GM19043 (cell line): ENCODE data around the gene PHF2.

Experiments
- ATAC-seq: cut with Tn5 transposase; IDR thresholded peaks from one replicate; pipeline ENCODE4 v1.9.1; 2021; ENCODE audit warnings: low read depth; ENCODE audit not compliant: unreplicated experiment

Gene PHF2

DNA sequence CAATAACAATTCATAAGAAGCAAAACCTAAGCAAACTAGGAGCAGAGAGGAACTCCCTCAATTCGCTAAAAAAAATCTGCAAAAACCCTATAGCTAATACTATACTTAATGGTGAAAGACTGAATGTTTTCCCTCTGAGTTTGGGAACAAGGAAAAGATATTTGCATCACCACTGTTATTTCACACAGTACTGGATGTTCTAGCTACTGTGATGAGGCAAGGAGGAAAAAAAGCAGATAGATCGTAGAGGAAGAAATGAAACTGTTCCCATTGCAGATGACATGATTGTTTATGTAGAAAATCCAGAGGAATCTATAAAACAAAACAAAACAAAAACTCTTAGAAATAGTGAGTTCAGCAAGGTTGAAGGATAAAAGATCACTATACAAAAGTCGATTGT, 116.7 kb downstream of the PHF2 start:
- no peak for ATAC-seq

DNA sequence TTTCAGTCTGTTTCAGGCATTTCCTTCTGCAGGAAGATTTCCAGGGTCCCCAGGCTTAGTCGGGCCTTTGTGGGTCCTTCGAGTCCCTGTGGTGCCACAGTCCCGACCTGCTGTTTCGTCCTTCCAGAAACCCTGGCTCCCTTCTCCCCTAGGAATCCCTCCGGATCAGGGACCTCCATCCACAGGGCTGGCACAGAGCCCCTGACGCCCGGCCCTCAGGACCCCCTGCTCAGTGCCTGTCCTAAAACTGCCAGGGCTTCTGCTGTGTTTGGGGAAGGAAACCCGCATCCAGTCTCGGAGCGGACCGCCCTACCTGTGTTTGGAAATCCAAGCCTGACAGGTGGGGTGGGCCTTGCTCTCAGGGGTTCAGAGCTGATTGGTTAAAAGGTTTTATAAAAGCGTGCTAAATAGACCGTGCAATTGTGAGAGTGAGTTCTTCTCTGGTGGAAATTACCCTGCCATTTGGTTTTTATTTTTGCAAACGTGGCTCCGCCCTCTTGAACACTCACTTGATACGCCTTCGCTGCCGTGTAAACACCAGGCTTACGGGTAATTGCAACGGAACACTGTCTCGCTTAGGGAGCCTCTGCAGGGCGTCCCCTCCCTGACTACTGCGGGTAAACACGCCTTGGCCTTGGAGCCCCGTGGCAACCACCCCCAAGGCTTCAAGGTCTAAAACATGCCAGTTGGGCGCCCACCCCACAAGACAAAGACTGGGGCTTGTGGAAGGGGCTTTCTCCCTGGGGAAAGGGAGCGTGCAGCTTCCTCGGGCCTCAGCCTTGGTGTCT, 121.2 kb downstream of the PHF2 start:
- no peak for ATAC-seq

DNA sequence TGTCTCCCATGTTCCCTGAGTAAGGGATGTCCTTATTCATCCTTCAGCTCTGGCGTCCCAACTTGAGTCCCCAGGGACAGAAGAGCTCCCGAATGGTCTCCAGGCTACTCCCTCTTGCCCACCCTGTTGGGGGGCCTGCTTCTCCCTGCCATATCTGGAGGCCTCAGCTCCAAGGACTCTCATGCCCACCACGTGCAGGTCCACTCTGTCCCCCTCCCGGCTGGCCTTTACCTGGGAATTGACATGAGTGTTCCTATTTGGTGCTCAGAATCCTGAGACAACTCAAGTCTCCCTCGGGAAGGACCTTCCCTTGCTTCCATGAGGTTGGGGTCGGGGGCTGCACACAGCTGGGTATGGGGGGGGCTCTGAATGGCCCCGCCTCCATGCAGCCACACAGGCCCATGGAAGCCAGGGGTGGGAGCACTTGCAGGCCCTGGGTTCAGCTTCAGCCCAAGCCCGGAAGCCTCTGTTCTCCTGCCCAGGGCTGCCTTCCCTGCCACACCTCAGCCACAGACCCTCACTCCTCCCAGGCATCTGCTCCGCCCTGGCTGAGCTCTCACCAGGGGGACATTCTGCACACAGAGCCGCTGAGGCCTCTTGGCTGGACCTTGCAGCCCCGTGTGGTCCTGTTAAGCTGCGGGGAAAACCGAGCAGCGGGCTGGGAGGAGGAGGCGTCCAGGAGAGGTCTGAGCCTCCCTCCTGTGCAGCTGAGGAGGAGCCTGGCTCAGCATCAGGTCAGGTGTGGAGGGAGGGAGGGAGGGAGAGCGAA, 121.9 kb downstream of the PHF2 start:
- ATAC-seq = no peak

DNA sequence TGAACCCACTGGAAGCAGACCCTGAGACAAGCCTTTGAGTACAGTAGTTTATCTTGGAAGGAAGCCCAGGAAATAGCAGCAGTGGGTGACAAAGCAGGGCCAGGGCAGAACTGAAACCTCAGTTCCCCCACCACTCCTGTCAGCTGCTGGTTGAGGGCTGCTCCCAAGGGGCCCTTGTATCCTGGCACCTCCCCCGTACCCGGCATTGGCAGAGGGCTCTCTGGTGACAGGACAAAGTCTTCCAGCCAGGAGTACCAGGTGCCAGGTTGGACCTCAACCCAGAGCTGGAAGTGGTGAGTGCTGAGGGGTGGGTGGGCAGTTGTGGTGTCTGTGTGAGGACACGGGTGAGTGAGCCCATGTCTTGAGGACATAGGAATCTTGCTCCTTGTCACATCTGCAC, 123.3 kb downstream of the PHF2 start:
- no peak for ATAC-seq

DNA sequence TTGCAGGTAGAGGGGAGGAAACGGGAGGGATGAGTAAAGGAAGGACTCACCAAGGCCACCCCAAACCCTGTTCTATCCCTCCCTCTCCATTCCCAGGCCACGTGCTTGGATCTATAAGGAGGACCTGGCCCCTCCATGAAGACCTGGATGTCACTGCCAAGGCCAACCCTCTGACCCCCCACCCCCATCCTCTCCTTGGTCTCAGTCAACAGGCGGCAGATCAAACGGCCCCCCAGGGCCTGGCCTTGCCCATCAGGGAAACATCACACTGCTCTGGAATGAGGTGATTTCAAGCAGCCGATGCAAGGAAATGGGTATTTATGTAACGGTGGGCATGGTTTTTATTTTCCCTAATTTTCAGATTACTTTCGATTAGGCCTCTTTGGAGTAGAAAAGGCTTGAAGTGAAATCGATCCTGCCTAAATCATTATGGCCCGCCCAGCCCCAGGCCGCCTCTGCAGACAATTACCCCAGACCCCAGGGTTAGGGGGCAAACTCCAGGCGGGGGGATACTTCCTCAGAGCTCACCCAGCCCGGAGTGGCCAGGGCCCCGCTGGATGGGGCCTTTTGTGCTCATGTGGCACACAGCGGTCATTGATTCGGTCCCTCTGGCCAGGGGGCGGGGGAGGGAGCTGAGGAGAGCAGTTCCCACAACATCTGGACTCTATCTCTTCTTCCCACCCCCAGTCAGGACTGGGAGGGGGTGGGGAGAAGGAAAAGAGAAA, 125.3 kb downstream of the PHF2 start:
- ATAC-seq = no peak

DNA sequence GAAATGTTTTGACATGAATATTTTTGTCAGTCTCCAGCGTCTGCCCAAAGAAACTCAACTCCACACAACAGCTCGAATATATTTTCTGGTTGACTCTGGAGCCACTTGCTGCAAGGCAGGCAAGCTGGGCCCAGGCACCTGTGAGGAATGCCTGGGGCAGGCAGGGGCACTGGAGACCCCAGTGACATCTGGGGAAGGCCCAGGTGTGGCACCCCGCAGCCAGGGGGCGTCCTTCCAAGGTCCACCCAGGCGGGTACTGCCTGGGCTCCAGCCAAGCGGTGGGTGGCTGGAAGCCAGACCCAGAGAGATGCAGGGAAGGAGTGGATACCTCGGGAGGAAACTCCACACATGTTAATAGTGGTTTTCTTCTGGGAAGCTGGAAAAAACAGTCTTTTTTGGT, 125.9 kb downstream of the PHF2 start:
- ATAC-seq = no peak

DNA sequence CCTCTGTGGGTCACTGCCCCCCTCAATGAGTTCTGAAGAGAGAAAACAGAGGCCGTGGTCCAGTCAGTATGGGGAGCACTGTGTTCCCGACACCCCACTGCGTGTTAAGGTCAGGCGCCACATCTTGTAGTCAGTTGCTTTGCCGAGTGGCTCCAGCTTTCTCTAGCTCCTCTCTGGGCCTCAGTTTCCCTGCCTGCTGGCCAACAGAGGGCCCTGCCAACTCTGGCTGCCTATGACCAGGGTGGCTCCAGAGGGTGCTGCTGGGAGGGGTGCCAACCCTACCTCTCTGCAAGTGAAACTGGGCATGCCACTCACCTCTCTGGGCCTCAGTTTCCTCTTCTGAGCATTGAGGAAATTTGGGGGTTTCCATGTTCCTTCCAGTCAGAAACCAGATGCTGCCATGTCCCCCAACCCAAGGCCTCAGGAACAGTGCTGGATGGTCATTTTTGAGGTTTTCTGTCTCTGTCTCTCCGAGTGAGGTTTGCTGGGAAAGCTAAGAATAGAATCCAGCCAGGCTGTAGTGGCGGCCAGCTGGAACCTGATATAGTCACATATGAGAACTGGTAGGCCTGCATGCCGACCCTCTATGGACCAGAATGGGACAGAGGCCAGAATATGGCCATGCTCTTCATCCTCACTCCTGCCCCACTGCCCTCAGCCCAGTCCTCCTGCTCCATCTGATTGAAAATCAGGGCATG, 132.1 kb downstream of the PHF2 start:
- ATAC-seq = no peak

DNA sequence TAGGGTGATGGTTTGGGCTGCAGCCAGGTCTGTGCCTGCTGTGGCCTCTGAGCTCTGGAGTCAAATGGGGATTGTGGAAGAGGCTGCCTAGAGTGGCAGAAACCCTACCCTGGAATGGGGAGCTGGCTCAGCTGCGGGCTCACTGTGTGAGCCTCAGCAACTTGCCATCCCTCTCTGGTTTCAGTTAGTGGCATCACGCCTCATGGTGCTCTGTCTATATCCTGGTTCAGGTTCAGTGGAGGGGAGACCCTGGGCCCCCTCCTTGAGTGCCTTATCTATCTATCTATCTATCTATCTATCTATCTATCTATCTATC, 132.6 kb downstream of the PHF2 start:
- no peak for ATAC-seq

DNA sequence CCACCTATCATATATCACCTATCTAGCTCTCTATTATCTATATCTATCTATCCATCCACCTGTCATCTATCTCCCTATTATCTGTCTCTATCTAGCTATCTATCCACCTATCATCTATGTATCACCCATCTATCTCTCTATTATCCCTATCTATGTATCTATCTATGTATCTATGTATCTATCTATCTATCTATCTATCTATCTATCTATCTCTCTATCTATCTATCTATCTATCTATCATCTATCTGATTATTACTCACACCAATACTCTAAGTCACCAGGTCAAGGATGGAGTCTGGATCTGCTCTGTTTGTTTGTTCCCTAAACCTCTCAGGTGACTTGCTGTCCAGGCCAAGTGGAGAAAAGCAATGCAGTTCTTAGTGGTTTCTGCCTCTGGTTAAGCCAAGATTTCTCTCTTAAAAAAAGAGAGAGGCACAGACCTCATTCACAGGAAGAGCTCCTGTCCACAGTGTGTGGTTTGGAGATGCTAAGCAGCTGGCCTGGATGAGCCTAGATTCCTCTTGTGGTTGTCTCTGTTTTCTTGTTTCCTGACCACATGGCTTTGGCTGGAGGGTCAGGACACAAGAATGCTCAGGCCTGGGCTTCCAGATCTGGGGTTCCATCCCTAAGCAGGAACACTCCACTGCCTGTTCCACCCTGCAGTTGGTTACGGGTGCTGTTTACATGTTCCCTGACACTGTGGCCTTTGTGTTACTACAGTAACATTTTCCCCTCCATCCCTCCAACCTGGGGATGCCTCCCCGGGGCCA, 133.4 kb downstream of the PHF2 start:
- ATAC-seq = no peak

DNA sequence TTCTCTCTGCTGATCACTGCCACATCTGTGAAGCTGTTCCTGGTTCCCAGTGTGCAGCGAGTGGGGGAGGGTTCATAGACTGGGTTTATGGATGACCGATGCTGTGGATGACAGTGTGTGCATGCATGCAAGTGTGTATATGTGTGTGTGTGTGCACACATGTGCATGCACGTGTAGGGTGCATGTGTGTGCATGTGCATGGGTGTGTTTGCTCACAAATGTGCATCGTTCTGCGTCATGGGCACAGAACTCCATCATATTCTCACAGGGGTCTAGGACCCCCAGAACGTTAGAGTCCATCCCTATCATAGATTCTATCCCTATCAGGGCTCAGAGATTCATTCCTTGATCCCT, 134.0 kb downstream of the PHF2 start:
- no peak for ATAC-seq

DNA sequence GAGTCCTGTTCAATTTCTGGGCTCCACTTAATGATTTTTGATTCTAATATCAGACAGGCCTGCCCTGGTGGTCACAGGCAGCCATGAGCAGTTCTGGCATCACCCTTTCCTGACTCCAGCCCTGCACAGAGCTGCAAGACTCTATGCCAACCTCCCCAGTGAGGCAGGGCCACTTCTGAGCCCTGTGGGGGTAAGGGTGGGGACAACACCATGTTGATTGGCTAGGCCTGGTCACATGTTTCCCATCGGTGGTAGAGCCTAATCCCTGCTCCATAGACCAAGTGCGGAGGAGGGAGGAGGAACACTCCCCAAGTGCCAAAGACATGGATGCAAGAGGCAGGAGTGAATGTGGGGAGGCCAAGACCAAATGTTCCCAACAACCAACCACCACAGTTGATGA, 134.6 kb downstream of the PHF2 start:
- no peak for ATAC-seq

DNA sequence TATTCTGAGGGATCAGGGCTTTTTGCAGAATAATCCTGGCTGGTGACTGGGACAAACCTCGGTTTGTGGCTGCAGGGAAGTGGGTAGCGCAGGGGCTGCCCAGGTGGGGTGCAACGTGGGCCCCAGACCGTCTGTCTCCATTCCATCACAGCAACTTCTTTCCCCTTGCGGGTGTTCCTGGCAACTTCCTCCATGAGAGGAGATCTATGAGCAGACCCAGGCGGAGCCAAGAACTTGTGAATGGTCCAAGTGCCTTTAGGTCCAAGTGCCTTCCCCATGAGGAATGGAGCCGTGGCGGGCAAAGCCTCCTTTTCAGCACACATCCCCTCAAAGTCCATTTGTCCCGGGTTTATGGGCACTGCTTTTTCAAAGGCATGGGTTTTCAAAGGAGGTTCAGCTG, 136.5 kb downstream of the PHF2 start:
- no peak for ATAC-seq

DNA sequence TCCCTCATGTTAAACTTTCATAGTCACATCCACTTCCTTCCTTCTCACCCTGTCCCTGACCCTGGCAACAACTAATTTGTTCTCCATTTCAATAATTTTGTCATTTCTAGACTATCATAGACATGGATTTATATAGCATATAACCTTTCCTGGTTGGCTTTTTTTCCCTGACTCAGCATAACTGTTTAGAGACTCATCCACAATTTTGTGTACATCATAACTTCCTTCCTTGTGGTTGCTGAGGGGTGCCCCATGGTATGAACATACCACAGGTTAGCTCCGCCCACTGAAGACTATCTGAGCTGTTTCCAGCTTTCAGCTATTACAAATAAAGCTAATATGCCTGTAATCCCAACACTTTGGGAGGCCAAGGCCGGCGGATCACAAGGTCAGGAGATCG, 137.3 kb downstream of the PHF2 start:
- ATAC-seq = no peak

DNA sequence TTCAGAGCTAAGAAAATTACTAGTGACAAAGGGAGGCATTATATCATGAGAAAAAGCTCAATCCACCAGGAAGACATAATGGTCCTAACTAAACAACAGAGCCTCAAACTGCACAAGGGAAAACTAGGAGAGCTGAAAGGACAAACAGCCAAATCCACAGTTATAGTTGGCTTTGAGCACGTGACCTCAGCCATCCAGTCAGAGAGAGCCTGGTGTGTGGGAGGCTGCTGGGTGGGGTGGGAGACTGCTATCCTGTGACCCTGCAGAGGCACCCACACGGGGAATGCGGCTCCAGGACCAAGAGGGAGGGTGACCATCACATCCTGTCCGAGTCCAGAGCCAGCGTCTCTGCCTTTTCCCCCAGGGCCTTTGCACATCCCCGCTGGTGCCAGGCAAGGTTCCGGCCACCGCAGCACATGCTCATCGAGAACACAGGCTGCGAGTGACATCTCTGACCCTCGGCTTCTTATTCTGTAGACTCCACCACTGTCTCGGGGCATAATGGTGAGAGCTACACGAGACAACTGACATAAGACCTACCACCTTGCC, 145.1 kb downstream of the PHF2 start:
- no peak for ATAC-seq

DNA sequence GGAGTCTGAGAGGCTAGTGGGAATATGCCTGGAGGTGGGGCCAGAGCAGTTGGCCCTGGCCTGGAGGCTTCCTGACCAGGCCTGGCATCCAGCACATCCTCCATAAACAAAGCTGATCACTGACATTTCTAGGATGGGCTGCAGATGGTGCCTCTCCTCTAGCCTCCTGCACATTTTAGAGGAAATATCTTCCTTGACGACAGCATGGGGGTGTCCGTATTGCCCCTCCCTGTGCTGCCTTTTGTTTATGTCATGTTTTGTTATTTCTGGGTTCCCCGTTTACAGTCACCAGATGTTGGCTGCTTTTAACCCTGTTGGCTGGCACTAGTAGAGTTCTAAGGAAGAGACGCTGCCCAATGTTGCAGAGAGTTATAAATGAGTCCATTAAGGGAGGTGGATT, 148.5 kb downstream of the PHF2 start:
- ATAC-seq = no peak

DNA sequence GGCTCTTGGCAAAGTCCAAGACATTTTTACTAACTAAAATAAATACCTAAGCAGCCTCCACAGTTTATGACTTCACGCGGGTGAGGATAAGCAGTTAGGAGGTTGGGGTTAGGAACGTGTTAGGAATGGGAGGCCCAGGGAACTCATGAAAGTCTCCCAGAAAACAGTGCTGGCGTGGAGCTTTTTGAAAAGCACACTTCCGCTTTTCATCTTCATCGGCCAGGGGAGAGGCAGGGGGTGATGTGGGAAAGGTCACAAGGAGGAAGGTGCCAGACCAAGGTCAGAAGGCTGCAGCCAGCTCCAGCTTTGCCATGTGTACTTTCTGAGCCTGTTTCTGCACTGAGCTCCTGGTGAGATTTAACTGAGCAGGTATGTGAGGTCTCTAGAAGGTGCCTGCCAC, 149.0 kb downstream of the PHF2 start:
- ATAC-seq = no peak

DNA sequence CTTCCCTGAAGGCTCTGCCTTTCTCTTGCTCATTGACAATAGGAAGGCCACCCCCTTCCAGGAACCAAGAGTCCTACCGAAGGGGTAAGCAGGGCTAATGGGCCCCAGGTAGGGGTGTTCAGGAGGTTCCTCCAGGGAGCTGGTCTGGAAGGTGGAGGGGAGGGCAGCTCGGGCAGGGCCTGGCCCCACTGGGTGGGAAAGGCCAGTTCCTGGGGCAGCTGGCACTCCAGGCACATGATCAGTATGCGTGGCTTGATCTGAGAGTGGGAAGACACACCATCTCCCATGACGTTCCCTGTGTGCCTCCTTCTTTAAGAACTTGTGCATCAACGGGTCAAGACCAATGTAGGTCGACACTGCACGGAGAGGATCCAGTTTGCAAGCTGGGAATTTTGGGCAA, 149.8 kb downstream of the PHF2 start:
- ATAC-seq = no peak
